GM19463 (cell line): ENCODE measurements around the gene OXLD1.

Source experiments
- ATAC-seq: cut with Tn5 transposase; IDR thresholded peaks from one replicate; pipeline ENCODE4 v1.9.1; 2021; ENCODE audit warnings: mild to moderate bottlenecking, moderate library complexity; ENCODE audit not compliant: unreplicated experiment

Gene OXLD1

DNA sequence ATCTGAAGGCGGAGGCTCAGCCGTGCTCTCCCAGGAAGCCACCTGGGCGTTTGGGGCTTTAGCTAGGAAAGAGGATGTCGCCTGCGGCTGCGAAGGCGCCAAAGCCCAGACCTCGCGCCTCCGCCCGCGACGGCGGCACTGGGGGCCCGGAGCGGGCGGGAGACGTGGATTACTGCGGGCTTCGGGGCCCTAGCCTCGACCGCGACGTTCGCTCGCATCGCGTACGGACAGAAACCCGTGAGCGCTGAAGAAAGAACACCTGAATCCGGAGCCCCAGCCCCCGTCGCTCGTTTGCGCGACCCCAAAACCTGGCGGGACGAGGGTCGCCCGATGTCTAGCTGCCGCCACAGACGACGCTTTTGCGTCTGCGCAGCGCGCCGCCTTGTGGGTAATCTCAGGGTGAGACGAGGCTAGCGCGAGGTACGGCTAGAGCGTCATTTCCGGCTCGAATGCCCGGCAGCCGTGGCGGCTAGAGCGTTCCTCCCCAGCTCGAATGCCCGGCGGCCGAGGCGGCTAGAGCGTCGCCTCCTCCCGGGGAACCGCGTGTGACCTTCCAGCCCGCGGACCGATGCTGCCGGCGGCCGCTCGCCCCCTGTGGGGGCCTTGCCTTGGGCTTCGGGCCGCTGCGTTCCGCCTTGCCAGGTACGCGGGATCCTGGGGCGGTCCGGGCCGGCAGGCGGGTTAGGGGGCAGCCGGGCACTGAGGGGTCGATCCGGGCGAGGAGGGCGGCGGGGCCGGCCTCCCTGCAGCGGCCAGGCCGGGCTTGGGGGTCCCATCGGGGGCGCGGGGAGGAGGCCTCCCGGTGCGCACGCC, 36.7 kb upstream of the OXLD1 start, which contains the start of gene MRPL12:
Gene MRPL12 (plus strand): TSS at position 434 of the 813 bp plus-strand sequence. CDS start 135 bp downstream, at position 569.
- ATAC-seq = peak; percentile 88

DNA sequence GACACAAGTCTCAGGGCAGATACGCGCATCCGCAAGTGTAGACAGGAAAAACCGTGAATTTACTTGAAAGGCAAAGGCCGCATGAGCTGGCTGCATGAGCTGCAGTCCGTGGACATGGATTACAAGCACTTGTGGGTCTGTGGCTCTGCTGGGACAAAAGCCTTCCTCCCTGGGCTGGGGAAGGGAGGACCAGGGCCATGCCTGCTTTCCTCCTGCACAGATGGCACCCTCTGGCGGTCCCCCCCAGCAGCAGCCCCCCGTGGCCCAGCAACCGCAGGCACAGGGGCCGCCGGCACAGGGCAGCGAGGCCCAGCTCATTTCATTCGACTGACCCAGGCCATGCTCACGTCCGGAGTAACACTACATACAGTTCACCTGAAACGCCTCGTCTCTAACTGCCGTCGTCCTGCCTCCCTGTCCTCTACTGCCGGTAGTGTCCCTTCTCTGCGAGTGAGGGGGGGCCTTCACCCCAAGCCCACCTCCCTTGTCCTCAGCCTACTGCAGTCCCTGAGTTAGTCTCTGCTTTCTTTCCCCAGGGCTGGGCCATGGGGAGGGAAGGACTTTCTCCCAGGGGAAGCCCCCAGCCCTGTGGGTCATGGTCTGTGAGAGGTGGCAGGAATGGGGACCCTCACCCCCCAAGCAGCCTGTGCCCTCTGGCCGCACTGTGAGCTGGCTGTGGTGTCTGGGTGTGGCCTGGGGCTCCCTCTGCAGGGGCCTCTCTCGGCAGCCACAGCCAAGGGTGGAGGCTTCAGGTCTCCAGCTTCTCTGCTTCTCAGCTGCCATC, 35.1 kb upstream of the OXLD1 start:
- no peak for ATAC-seq

DNA sequence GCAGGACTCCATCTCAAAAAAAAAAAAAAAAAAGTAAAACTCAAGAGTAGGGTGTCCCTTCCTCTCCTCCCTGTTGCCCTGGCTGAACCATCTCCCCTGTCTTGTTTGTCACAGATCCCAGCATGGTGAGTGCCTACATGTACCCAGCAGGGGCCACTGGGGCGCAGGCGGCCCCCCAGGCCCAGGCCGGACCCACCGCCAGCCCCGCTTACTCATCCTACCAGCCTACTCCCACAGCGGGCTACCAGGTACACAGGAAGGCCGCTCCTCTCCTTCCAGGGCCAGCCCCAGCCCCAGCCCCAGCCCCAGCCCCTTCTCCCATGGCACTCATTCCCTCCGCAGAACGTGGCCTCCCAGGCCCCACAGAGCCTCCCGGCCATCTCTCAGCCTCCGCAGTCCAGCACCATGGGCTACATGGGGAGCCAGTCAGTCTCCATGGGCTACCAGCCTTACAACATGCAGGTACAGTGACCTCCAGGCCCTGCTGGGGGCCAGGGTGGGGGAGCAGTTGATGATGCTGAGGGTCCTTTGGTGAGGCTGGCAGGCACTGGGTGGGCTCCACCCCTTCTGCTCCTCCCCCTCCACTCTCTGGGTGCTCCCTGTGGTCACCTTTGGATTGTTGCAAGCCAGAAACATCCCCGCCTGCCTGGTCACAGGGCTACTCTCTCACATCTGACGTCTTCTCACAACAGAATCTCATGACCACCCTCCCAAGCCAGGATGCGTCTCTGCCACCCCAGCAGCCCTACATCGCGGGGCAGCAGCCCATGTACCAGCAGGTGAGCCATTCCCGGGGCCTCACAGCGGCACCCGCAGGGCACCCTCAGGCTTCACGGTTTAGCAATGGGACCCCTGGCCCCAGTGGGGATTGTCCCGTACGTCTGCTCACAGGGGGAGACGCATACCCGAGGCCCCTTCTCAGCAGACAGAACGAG, 34.2 kb upstream of the OXLD1 start:
- no peak for ATAC-seq

DNA sequence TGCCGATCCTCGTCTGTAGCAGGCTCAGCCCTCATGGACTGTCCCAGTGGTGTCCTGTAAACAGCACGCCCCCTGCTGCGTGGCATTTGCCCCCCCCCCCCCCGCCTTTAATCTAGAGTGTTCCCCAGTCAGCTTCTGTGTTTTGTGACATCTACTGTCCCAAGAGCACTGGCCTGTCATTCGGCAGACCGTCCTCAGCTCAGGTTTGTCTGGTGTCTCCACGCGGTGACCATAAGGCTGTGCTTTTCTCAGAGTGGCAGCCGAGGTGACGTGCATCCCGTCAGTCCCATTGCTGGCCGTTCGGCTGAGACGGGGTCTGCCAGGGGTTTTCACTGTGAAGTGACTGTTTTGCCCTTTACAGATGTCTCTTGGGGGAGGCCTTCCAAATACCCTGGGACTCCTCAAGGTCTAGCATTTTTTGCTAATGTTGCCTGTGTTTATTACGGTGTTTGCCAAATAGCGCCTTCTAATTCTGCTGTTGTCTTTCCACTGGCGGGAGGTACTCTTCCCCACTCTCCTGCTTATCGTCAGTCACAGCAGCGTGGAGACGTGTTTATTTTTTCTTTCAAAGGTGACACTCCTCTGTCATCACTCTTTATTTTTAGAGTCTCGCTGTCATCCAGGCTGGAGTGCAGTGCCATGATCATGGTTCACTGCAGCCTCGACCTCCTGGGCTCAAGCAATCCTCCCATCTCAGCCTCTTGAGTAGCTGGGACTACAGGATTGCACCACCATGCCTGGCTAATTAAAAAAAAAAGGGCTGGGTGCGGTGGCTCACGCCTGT, 31.0 kb upstream of the OXLD1 start:
- no peak for ATAC-seq

DNA sequence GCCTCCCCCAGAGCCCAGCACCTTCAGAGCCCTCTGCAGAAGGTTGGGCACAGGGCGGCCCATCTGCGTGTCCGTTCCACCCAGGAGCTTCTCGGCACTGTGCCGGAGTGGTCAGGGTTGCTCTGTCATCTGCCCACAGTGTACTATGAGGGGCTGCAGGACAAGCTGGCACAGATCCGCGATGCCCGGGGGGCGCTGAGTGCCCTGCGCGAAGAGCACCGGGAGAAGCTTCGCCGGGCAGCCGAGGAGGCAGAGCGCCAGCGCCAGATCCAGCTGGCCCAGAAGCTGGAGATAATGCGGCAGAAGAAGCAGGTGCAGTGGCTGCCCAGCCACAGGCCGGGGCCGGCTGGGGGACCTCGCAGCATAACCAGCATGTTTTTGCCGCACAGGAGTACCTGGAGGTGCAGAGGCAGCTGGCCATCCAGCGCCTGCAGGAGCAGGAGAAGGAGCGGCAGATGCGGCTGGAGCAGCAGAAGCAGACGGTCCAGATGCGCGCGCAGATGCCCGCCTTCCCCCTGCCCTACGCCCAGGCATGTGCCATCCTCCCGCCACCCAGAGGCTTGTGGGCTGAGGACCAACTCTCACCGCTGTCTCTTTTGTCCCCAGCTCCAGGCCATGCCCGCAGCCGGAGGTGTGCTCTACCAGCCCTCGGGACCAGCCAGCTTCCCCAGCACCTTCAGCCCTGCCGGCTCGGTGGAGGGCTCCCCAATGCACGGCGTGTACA, 30.0 kb upstream of the OXLD1 start:
- ATAC-seq = no peak

DNA sequence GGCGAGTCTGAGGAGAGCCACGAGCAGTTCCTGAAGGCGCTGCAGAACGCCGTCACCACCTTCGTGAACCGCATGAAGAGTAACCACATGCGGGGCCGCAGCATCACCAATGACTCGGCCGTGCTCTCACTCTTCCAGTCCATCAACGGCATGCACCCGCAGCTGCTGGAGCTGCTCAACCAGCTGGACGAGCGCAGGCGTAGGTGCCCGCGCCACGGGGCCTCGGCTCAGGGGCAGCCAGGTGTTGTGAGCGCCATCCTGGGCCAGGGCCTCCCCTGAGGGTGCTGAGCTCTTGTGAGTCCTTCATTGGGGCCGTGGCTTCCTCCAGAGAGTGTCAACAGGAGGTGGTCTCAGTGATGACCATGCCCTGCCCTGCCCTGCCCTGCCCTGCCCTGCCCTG, 29.4 kb upstream of the OXLD1 start:
- ATAC-seq = no peak

DNA sequence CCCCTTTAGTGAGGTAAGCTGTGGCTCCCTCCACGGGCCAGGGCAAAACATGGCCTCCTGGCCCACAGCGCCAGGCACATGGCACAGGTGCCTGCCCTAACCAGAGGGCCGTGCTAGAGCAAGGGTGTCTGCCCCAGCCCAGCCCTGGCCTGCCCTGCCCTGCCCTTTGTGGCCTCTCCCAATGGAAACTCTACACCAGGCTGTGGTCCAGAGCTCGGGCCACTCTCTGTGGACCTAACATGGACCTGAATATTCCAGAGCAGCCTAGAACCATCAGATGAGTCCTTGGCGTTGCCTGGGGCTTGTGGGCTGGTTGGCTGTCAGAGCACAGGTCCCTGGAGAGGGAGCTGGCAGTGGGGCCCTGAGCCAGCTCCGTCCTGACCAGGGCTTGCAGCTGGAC, 28.8 kb upstream of the OXLD1 start:
- ATAC-seq = no peak

DNA sequence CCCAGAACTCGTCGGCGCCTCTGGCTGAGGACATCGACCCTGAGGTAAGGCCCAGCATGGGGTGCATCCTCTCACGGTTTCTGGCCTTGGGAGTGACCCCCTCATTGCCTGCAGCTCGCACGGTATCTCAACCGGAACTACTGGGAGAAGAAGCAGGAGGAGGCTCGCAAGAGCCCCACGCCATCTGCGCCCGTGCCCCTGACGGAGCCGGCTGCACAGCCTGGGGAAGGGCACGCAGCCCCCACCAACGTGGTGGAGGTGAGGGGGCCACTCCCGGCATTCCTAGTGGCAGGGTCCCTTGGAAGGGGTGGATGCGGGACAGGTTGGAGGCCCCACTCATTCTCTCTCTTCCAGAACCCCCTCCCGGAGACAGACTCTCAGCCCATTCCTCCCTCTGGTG, 28.4 kb upstream of the OXLD1 start:
- no peak for ATAC-seq

DNA sequence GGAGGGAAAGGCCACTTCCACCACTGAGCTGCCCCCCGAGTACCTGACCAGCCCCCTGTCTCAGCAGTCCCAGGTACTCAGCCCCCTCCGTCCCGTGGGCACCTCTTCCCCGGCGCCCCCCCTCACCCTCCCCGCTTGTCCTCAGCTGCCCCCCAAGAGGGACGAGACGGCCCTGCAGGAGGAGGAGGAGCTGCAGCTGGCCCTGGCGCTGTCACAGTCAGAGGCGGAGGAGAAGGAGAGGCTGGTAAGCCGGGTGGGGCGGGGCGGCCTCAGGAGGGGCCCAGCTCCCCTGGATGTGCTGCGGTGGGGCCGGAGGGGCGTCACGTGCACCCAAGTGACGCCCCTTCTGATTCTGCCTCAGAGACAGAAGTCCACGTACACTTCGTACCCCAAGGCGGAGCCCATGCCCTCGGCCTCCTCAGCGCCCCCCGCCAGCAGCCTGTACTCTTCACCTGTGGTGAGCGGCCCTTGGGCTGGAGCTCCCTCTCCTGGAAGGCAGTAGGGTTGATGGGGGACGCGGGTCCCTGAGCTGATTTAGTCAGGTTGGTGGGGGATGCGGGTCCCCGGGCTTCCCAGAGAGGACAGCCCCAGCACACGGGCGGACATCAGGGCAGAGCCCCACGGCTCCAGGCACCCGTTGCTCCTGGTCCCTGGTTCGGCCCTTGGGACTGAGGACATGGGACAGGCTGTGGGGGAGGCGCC, 27.3 kb upstream of the OXLD1 start:
- ATAC-seq = no peak

DNA sequence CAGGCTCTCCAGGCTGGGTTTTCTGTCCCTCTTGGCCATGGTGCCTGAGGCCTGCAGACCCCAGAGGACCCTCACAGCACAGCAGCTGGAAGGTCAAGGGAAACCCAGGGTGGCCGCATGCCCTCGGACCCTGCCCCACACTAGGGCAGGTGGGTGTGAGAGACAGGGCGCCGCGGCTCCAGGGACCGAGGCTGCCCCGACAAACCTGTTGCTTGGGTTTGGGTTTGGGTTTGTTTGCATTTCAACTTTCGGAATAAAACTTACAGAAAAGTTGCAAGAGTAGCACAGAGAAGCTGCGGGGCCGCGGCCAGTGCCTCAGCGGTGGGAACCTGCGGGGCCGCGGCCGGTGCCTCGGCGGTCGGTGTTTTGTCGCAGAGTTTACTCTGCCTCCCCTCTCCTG, 25.2 kb upstream of the OXLD1 start:
- no peak for ATAC-seq

DNA sequence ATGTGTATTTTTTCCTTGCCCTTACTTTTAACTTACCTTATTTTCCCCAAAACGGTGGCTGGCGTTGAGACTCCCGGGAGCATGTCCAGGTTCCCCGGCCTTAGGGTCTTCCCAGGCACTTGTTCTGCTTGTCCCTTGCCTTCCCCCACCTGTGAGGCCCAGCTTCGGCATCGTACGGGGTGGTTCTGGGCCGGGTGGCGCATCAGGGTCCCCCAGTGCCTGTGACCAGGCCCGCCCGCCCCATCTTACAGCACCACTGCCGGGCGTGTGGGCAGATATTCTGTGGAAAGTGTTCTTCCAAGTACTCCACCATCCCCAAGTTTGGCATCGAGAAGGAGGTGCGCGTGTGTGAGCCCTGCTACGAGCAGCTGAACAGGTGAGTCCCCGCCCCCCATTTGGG, 24.8 kb upstream of the OXLD1 start:
- no peak for ATAC-seq

DNA sequence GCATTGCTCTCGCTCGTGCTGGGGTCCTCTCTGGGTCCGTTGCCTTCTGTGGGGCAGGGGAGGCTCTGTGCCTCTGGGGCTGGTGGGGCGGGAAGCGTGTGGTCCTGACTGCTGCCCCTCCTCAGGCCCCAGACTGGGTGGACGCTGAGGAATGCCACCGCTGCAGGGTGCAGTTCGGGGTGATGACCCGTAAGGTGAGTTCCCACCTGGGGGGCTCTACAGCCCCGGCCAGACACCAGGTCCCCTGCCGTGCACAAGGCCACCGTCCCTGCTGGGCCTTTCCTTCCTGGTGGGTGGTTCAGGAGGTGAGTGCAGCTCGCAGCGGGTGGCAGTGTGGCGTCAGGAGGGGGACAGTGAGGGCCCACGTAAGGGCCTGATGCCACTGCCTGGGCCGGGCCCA, 24.1 kb upstream of the OXLD1 start:
- no peak for ATAC-seq

DNA sequence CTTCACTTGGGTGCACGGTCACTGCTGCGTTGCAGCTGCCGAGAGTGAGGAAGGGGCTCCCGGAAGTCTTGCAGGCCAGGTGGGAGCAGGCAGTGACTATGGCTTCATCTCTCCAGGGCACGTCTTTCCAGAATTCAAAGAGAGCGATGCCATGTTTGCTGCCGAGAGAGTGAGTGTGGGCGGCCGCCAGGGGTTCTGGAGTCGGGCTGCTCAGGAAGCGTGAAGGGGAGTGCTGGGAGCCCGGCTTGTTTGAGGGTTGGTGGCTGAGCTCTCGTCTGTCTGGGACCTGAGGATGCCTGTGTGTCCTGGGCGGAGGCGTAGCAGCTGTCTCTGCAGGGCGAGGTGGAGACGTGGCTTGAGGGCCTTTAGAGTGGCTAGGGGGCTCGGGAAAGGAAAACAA, 23.7 kb upstream of the OXLD1 start:
- ATAC-seq = no peak

DNA sequence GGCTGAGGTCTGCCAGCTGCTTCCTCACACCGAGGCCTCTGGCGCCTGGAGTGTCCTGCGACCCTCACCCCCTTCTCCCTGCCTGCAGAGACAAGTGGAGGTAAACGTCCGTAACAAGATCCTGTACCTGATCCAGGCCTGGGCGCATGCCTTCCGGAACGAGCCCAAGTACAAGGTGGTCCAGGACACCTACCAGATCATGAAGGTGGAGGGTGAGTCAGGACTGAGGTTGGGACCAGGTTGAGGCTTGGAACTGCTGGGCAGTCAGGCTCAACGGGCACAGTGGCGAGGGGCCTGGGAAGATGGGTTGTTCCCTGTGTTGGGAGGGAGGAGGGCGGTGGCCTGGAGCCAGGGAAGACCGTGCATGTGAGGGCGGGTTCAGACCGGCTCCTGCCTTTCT, 22.2 kb upstream of the OXLD1 start:
- ATAC-seq = no peak

DNA sequence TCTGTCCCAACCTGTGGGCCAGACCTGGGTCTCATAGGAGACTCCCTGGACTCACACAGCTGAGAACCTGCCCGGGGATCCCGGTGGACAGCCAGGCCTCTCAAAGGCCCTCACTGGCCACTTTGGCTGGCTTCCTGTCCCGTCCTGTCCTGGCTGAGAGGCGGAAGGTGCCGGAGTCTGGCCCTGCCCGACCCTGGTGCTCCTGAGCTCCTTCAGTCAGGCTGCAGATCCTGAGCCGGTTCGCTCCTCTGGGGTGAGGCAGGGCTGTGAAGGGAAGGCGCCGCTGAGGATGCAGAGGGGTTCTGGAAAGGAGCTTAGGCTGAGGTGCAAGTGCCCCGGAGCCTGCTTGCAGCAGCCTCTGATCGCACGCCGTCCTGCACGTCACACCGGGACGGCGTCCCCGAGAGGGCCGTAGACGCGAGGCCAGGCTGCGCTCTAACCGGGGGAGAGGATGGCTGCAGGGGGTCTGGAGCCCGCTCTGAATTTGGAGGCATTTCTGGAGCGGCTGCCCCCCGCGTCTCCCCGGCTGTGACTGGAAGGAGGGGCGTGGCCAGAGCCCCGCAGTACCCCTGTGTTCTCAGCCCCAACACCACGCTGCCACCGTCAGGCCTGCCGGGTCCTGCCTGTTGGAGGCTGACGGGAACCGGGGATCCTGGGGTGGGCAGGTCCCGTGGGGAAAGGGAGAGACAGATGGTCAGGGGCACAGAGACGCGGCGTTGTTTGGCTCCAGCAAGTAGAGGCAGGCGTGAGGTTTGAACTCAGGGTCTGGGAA, 21.6 kb upstream of the OXLD1 start:
- ATAC-seq = no peak

DNA sequence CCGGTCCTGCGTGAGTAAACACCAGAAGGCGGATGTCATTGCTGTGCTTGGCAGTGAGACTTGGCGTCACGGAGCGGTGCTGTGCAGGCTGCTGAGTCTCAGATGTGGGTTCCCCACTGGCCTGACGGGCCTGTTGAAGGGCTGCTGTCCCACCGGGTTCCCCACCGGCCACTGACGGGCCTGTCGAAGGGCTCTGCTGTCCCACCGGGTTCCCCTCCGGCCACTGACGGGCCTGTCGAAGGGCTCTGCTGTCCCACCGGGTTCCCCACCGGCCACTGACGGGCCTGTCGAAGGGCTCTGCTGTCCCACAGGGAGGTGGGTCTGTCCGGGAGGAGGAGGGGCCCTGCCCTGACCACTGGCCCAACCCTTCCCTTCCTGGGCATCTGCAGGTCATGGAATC, 20.2 kb upstream of the OXLD1 start:
- no peak for ATAC-seq

DNA sequence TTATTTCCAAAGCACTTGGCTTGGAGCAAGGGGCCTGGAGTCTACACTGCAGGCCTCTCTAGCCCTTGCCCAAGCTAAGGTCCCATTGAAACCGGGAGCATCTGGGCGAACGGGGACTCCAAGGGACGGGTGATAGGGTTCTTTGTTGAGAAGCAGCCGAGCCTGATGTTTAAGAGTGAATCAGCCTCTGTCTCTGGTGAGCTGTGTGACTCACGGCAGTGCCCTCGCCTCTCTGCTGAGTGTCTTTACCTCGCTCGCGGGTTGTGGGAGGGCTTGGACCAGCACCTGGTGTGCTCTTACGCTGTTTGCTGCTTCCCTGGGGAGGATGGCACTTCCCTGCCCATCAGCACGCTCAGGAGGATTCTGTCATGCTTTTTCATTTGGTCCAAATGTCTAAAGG, 18.7 kb upstream of the OXLD1 start:
- ATAC-seq = no peak

DNA sequence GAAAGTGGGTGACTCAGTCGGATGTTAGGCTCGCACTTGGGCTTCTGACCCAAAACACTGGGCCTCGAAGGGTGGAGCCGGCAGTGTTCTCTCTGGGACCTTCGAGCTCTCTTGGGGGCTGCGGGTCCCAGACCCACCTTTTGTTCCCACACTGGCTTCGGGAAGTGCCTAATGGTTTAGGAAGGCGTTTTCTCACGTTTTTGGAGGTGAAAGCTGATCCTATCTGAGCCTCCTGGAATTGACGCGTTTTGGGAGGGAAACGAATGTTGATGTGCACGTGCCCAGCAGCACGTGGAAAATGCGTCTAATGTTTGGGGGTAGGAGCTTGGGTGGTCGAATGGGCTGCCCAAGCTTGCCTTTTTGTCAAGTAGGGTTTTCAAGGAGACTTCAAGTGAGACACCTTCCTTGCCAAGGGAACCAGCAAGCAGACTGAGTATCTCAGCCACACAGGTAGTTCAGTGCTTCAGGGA, 18.1 kb upstream of the OXLD1 start:
- ATAC-seq = peak; percentile 8
